Suprapubic skin (tissue), 4 donors: ENCODE measurements around the gene PDCD10. TPM values are rescaled to one million over a fixed set of nuclear protein-coding genes. Genes with fewer than 3 reads are reported as not detected.

ENCODE experiments used
- DNase-seq, 2 donors: peaks; one replicate each; pipeline ENCODE4 v3.0.0-alpha.2; 2019; ENCODE audit warnings: low spot score in 2 of 2
- H3K27ac ChIP-seq: fragments of 200-600 bp; sonication (generic); one replicate; pipeline ENCODE4 v1.5.1; 2019
- H3K27me3 ChIP-seq: fragments of 200-600 bp; sonication (generic); one replicate; pipeline ENCODE4 v1.5.1; 2019
- H3K36me3 ChIP-seq: fragments of 200-600 bp; sonication (generic); one replicate; pipeline ENCODE4 v1.5.1; 2019
- H3K4me1 ChIP-seq: fragments of 200-600 bp; sonication (generic); one replicate; pipeline ENCODE4 v1.5.1; 2019
- H3K4me3 ChIP-seq: fragments of 200-600 bp; sonication (generic); one replicate; pipeline ENCODE4 v1.5.1; 2019; ENCODE audit warnings: mild to moderate bottlenecking
- H3K9me3 ChIP-seq: fragments of 200-600 bp; sonication (generic); one replicate; pipeline ENCODE4 v1.5.1; 2019
- EP300 ChIP-seq: sonication (generic); formaldehyde crosslinking; IDR thresholded peaks from one replicate; pipeline ENCODE4 v1.6.1; 2017; ENCODE audit warnings: antibody characterized with exemption
- POLR2A ChIP-seq, 2 donors: fragments of 450-650 bp; IDR thresholded peaks; one replicate each; pipeline ENCODE4 v1.6.1; 2017; ENCODE audit warnings: antibody characterized with exemption in 2 of 2, mild to moderate bottlenecking in 2 of 2, moderate library complexity in 2 of 2
- POLR2AphosphoS5 ChIP-seq, 3 donors: sonication (generic); formaldehyde crosslinking; IDR thresholded peaks; one replicate each; pipeline ENCODE4 v1.6.1; 2017; ENCODE audit warnings: antibody characterized with exemption in 3 of 3
- WGBS: methylation state at CpG from one replicate; pipeline ENCODE4 v1.1.5; 2018; 5-methylcytosine and 5-hydroxymethylcytosine counted together
- total RNA-seq, 4 donors: library from RNA; depleted of rRNA; stranded (reverse); fragments of >200 nt; gene quantifications; one replicate each; pipeline ENCODE4 v1.1.0, GENCODE V29; 2016
- TF ChIP-seq, protein P1 (sequence below), 2 donors: fragments of 200-600 bp in 1 of 2; fragments of 450-650 bp in 1 of 2; sonication (generic) in 1 of 2; IDR thresholded peaks; one replicate each; pipeline ENCODE4 v1.5.1; 2016 to 2019; ENCODE audit warnings: antibody characterized with exemption in 2 of 2, mild to moderate bottlenecking in 1 of 2, moderate library complexity in 1 of 2

Gene PDCD10
- total RNA-seq, 4 donors from 2014 or later, result 45.7 to 57.2 (median 53.2) TPM

DNA sequence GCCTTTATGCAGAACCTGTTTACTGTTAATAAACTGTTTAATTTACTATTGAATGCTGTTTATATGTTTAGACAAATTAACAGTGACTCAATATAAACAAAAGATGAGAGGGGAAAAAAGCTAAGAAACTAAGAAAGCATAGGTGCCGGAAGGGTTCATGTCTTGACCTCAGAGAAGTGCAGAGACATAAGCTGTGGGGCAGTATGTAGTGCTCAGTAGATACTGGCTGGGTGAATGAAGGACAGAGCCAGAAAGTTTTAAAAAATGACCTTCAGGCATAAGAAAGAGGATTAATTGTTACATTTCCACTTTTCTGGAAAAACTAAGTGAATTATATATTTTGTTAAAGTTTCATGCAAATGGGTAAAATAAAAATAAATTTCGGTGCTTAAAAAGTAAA lies 15.0 kb upstream of the PDCD10 start:
- Histone ChIP-seq H3K27me3 (no peaks in the 10 kb centered on the region), H3K4me3 (no peak overlapping the region), H3K4me1 (peaks cover 2% of the 10 kb centered on the region), H3K27ac (no peak overlapping the region), H3K9me3 (no peaks in the 10 kb centered on the region), H3K36me3 (no peaks in the 10 kb centered on the region)
- TF ChIP-seq POLR2AphosphoS5 (IDR thresholded peaks at IDR 0.05), result no peak
- no peak for TF ChIP-seq EP300
- no peak for TF ChIP-seq POLR2A (IDR thresholded peaks at IDR 0.05)
- TF ChIP-seq, protein P1, sequence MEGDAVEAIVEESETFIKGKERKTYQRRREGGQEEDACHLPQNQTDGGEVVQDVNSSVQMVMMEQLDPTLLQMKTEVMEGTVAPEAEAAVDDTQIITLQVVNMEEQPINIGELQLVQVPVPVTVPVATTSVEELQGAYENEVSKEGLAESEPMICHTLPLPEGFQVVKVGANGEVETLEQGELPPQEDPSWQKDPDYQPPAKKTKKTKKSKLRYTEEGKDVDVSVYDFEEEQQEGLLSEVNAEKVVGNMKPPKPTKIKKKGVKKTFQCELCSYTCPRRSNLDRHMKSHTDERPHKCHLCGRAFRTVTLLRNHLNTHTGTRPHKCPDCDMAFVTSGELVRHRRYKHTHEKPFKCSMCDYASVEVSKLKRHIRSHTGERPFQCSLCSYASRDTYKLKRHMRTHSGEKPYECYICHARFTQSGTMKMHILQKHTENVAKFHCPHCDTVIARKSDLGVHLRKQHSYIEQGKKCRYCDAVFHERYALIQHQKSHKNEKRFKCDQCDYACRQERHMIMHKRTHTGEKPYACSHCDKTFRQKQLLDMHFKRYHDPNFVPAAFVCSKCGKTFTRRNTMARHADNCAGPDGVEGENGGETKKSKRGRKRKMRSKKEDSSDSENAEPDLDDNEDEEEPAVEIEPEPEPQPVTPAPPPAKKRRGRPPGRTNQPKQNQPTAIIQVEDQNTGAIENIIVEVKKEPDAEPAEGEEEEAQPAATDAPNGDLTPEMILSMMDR (IDR thresholded peaks at IDR 0.05), result no peak
- 96% methylated on average over 2 of the region's 2 CpGs for WGBS
- no peak for DNase-seq

DNA sequence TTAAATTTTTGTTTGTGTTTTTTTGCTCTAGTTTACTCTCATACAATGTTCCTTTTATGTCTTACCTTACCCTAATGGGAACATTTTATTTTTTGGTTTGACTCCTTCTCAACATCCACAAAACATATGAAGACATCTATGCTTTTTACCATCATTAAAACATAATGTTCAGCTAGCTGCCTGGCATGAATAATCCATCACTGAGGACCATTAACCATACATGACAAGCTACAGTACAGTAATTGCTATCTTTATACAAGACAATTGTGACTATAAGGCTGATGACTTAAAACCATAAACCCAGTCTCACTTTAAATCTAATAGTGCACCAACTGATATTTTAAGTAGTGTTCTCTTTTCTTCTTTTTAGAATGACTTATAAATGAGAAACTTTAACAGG lies 14.5 kb upstream of the PDCD10 start:
- peaks cover 2% of the 10 kb centered on the region for H3K4me1 ChIP-seq
- H3K4me3 ChIP-seq, result no peak overlapping the region
- no peak for DNase-seq
- H3K27me3 ChIP-seq, result no peaks in the 10 kb centered on the region
- no peaks in the 10 kb centered on the region for H3K9me3 ChIP-seq
- TF ChIP-seq EP300 (no peak), POLR2AphosphoS5 (IDR thresholded peaks at IDR 0.05) (no peak), POLR2A (IDR thresholded peaks at IDR 0.05) (no peak)
- TF ChIP-seq, protein P1 (IDR thresholded peaks at IDR 0.05), result no peak
- H3K36me3 ChIP-seq, result no peaks in the 10 kb centered on the region
- H3K27ac ChIP-seq, result no peak overlapping the region

- Histone ChIP-seq H3K27ac (no peak overlapping the region), H3K9me3 (no peaks in the 10 kb centered on the region), H3K4me1 (no peaks in the 10 kb centered on the region), H3K4me3 (no peak overlapping the region), H3K36me3 (no peaks in the 10 kb centered on the region), H3K27me3 (no peaks in the 10 kb centered on the region)
- 89% methylated on average over 2 of the region's 2 CpGs for WGBS
- no peak for DNase-seq
- no peak for TF ChIP-seq EP300
- TF ChIP-seq, protein P1 (IDR thresholded peaks at IDR 0.05), result no peak
- no peak for TF ChIP-seq POLR2AphosphoS5 (IDR thresholded peaks at IDR 0.05)
- no peak for TF ChIP-seq POLR2A (IDR thresholded peaks at IDR 0.05)
Observed at GRCh38 chr3:167743799-167744198, 9.1 kb upstream of the PDCD10 start.

DNA sequence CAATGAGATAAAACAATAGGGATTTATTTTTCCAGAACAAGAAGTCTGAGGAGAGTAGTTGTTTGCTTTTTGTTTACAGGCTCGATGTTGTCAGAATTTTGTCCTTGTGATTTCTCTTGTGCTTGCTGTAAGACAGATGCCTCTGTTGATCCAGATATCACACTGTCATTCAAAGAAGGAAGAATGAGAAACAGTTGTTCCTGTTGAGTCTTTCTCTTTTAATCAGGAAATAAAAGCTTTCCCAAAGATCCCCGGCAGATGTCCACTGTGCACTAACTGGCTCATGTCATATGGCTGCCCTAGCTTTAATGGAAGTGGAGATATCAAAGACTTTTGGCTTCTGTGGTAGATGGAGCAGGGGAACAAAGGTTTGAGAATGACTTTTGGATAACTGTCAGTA lies 7.6 kb upstream of the PDCD10 start:
- Histone ChIP-seq H3K4me1 (no peaks in the 10 kb centered on the region), H3K36me3 (no peaks in the 10 kb centered on the region), H3K9me3 (no peaks in the 10 kb centered on the region), H3K27me3 (no peaks in the 10 kb centered on the region), H3K4me3 (no peak overlapping the region), H3K27ac (no peak overlapping the region)
- no peak for DNase-seq
- 81% methylated on average over 2 of the region's 2 CpGs for WGBS
- no peak for TF ChIP-seq POLR2AphosphoS5 (IDR thresholded peaks at IDR 0.05)
- TF ChIP-seq EP300, result no peak
- TF ChIP-seq, protein P1 (IDR thresholded peaks at IDR 0.05), result no peak
- TF ChIP-seq POLR2A (IDR thresholded peaks at IDR 0.05), result no peak

- H3K36me3 ChIP-seq, result no peaks in the 10 kb centered on the region
- no peak for DNase-seq
- no peaks in the 10 kb centered on the region for H3K9me3 ChIP-seq
- no peak overlapping the region for H3K4me3 ChIP-seq
- TF ChIP-seq POLR2A (IDR thresholded peaks at IDR 0.05), result no peak
- TF ChIP-seq EP300, result no peak
- TF ChIP-seq POLR2AphosphoS5 (IDR thresholded peaks at IDR 0.05), result no peak
- TF ChIP-seq, protein P1 (IDR thresholded peaks at IDR 0.05), result no peak
- H3K27me3 ChIP-seq, result no peaks in the 10 kb centered on the region
- no peak overlapping the region for H3K27ac ChIP-seq
- 65% methylated on average over 2 of the region's 2 CpGs for WGBS
- H3K4me1 ChIP-seq, result peaks cover 8% of the 10 kb centered on the region
Observed at GRCh38 chr3:167740961-167741587, 6.4 kb upstream of the PDCD10 start.
